ENCODE results near the gene ANKRD13A. TPM values are rescaled to one million over a fixed set of nuclear protein-coding genes. Genes with fewer than 3 reads are reported as not detected.

ANKRD13A gene
- total and polyA plus RNA-seq, 2 of the 8 experiments (the other 6 are each of a cell fraction or from before 2014, with no cell fraction given) = 16.8 to 21.4 TPM

GRCh38 chr12:110012137-110012536 lies 12.9 kb downstream of the ANKRD13A start:
- Histone ChIP-seq H4K20me1 (replicated peaks in 1 of 2; ENCODE audit: control insufficient read depth in 1 of 2, insufficient read depth in 2 of 2, low read length in 2 of 2) (no peaks in the 10 kb centered on the region), H2BK5ac (ENCODE audit: low read depth, low read length) (no peak overlapping the region), H2AFZ (ENCODE audit: low read length) (no peak overlapping the region), H3K79me2 (ENCODE audit: control insufficient read depth in 1 of 2, insufficient read depth in 2 of 2, low read length in 2 of 2) (no peaks in the 10 kb centered on the region), H4K8ac (ENCODE audit: extremely low read depth, insufficient read depth, low read length) (no peak overlapping the region), H3K18ac (ENCODE audit: extremely low read depth, low read length) (no peak overlapping the region), H3K56ac (replicated peaks; ENCODE audit: insufficient read length, low read depth, low read length) (no peak overlapping the region), H4K91ac (replicated peaks; ENCODE audit: insufficient read length, low read length) (no peak overlapping the region), H3K4me1 (replicated peaks in 1 of 4; ENCODE audit: control insufficient read depth in 3 of 4, insufficient read depth in 4 of 4, low read length in 3 of 4) (no peaks in the 10 kb centered on the region), H2AK5ac (ENCODE audit: low read depth, low read length) (no peak overlapping the region), H3K4ac (replicated peaks; ENCODE audit: insufficient read length, low read depth, low read length) (no peak overlapping the region), H3K36me3 (ENCODE audit: control insufficient read depth in 2 of 4, insufficient read depth in 4 of 4, low read length in 3 of 4) (no peaks in the 10 kb centered on the region), H3K4me2 (ENCODE audit: insufficient read depth in 1 of 2, low read depth in 2 of 2, low read length in 2 of 2) (no peak overlapping the region), H3K27ac (ENCODE audit: low read depth, low read length) (no peak overlapping the region), H3K23me2 (ENCODE audit: low read depth, low read length) (no peaks in the 10 kb centered on the region), H3K14ac (ENCODE audit: insufficient read length) (no peak overlapping the region), H3K4me3 (ENCODE audit: extremely low read depth in 1 of 4, insufficient read depth in 2 of 4, low read depth in 3 of 4, low read length in 4 of 4) (no peak overlapping the region), H4K5ac (ENCODE audit: insufficient read length, low read depth, low read length) (no peak overlapping the region), H3K9ac (replicated peaks in 1 of 4; ENCODE audit: extremely low read depth in 1 of 4, low read depth in 3 of 4, low read length in 3 of 4) (no peak overlapping the region), H2BK20ac (ENCODE audit: low read length) (no peak overlapping the region), H2BK120ac (replicated peaks; ENCODE audit: low read depth, low read length) (no peak overlapping the region), H2BK12ac (ENCODE audit: low read depth, low read length) (no peak overlapping the region), H3K9me3 (ENCODE audit: insufficient read depth in 2 of 2, low read depth in 1 of 2, low read length in 1 of 2) (no peaks in the 10 kb centered on the region), H3K27me3 (replicated peaks in 1 of 4; ENCODE audit: control insufficient read depth in 3 of 4, extremely low read depth in 1 of 4, insufficient read depth in 3 of 4, low read length in 3 of 4) (no peaks in the 10 kb centered on the region), H2BK15ac (ENCODE audit: low read length) (no peak overlapping the region), H3K23ac (ENCODE audit: insufficient read length) (no peak overlapping the region), H3K79me1 (ENCODE audit: low read depth, low read length) (no peaks in the 10 kb centered on the region)
- 89% methylated on average over 6 of the region's 6 CpGs; no CpG with 5 or more reads in 1 of the 2 experiments for WGBS, 2 experiments (ENCODE audit: extremely low coverage in 1 of 2, insufficient coverage in 1 of 2, insufficient read length in 1 of 2, insufficient replicate concordance in 2 of 2, low coverage in 1 of 2, low lambda C conversion rate in 2 of 2, missing lambda C conversion rate in 1 of 2)
- ChIA-PET POLR2A (ENCODE audit: partially characterized antibody) (no interaction called here), CTCF (ENCODE audit: partially characterized antibody) (interaction anchor here (1.0 kb wide), 1 partner anchor 9 kb away, joined by 3 read pairs; no protein-coding TSS in a partner anchor)
- DNase-seq (ENCODE audit: low read depth in 1 of 2, low spot score in 2 of 2) (no peak), FAIRE-seq (no peak)
- TF ChIP-seq CEBPB (IDR thresholded peaks at IDR 0.05; ENCODE audit: low read depth, low read length) (peak; percentile 69; the same call in 1 of the 2 replicates), E2F6 (IDR thresholded peaks at IDR 0.05) (no peak), SIX5 (IDR thresholded peaks at IDR 0.05; ENCODE audit: low read depth, low read length) (no peak), KDM4A (IDR thresholded peaks at IDR 0.05; ENCODE audit: low read depth, low read length, severe bottlenecking) (no peak), SAP30 (IDR thresholded peaks at IDR 0.05; ENCODE audit: insufficient read depth, insufficient replicate concordance, low read length) (no peak)

All from H1 (cell line).